Liver (tissue), 3 donors: Measurements from ENCODE around the gene NLGN1.

Experiments
- CTCF ChIP-seq: fragments of 150-350 bp; IDR thresholded peaks from 2 replicates; pipeline ENCODE4 v1.5.1; 2017; ENCODE audit warnings: improper control_type of control experiment, low read depth, low read length; ENCODE audit not compliant: missing input control
- EGR1 ChIP-seq, 2 donors: IDR thresholded peaks; 2 replicates each; pipeline ENCODE4 v1.6.1; 2016 to 2018; ENCODE audit warnings: antibody characterized with exemption in 2 of 2, low read depth in 2 of 2
- FOXA1 ChIP-seq: IDR thresholded peaks from 2 replicates; pipeline ENCODE4 v1.6.1; 2016; ENCODE audit warnings: antibody characterized with exemption
- GABPA ChIP-seq, 2 donors: IDR thresholded peaks in 1 of 2; conservative IDR thresholded peaks in 1 of 2; 2 replicates each; pipeline ENCODE4 v1.6.1; 2016; ENCODE audit warnings: antibody characterized with exemption in 2 of 2, mild to moderate bottlenecking in 1 of 2, moderate library complexity in 1 of 2
- HNF4G ChIP-seq: IDR thresholded peaks from 2 replicates; pipeline ENCODE4 v1.6.1; 2016; ENCODE audit warnings: antibody characterized with exemption
- JUND ChIP-seq, 2 donors: IDR thresholded peaks; 2 replicates each; pipeline ENCODE4 v1.6.1; 2016; ENCODE audit warnings: antibody characterized with exemption in 2 of 2
- MAX ChIP-seq: IDR thresholded peaks from 2 replicates; pipeline ENCODE4 v1.6.1; 2016; ENCODE audit warnings: antibody characterized with exemption
- RAD21 ChIP-seq, 2 donors: IDR thresholded peaks; 2 replicates each; pipeline ENCODE4 v1.6.1; 2016; ENCODE audit warnings: antibody characterized with exemption in 2 of 2, mild to moderate bottlenecking in 2 of 2
- REST ChIP-seq: IDR thresholded peaks from 2 replicates; pipeline ENCODE4 v1.6.1; 2016; ENCODE audit warnings: antibody characterized with exemption, mild to moderate bottlenecking
- TAF1 ChIP-seq: conservative IDR thresholded peaks from 2 replicates; pipeline ENCODE4 v1.6.1; 2016; ENCODE audit warnings: antibody characterized with exemption, mild to moderate bottlenecking
- YY1 ChIP-seq: IDR thresholded peaks from 2 replicates; pipeline ENCODE4 v1.6.1; 2016; ENCODE audit warnings: antibody characterized with exemption, mild to moderate bottlenecking
- TF ChIP-seq, protein P1 (sequence below): IDR thresholded peaks from 2 replicates; pipeline ENCODE4 v1.6.1; 2016; ENCODE audit warnings: antibody characterized with exemption
- donor health status: healthy.
- donor health status: healthy.

GRCh38 chr3:173531602-173532001 is 134.1 kb downstream of the NLGN1 start:
- no peak for TF ChIP-seq REST
- TF ChIP-seq CTCF = no peak
- no peak for TF ChIP-seq MAX
- TF ChIP-seq EGR1 (IDR thresholded peaks at IDR 0.05; ENCODE audit: low read depth in 2 of 2) = no peak
- no peak for TF ChIP-seq RAD21 (IDR thresholded peaks at IDR 0.05)
- no peak for TF ChIP-seq HNF4G
- TF ChIP-seq YY1 = no peak
- TF ChIP-seq, protein P1, sequence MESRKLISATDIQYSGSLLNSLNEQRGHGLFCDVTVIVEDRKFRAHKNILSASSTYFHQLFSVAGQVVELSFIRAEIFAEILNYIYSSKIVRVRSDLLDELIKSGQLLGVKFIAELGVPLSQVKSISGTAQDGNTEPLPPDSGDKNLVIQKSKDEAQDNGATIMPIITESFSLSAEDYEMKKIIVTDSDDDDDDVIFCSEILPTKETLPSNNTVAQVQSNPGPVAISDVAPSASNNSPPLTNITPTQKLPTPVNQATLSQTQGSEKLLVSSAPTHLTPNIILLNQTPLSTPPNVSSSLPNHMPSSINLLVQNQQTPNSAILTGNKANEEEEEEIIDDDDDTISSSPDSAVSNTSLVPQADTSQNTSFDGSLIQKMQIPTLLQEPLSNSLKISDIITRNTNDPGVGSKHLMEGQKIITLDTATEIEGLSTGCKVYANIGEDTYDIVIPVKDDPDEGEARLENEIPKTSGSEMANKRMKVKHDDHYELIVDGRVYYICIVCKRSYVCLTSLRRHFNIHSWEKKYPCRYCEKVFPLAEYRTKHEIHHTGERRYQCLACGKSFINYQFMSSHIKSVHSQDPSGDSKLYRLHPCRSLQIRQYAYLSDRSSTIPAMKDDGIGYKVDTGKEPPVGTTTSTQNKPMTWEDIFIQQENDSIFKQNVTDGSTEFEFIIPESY = no peak
- no peak for TF ChIP-seq FOXA1
- TF ChIP-seq GABPA (IDR thresholded peaks at IDR 0.05 in 1 of 2, conservative IDR thresholded peaks at IDR 0.05 in 1 of 2) = no peak
- no peak for TF ChIP-seq JUND (IDR thresholded peaks at IDR 0.05)
- TF ChIP-seq TAF1 = no peak
